Measurements from ENCODE around the gene NPC1L1.

The NPC1L1 gene

GRCh38 chr7:44538798-44539668 lies 2.1 kb downstream of the NPC1L1 start:
- no peak overlapping the region for H3K14ac ChIP-seq (ENCODE audit: low read length)
- peaks cover 8 to 18% of the 10 kb centered on the region in 2 experiments for H3K4me1 ChIP-seq (ENCODE audit: control insufficient read depth in 1 of 2, insufficient read depth in 2 of 2, low read length in 2 of 2)
- H3K9me3 ChIP-seq (ENCODE audit: insufficient read depth, low read depth, low read length) = peaks cover 2% of the 10 kb centered on the region
- H3K36me3 ChIP-seq (ENCODE audit: control insufficient read depth in 1 of 2, insufficient read depth in 2 of 2, low read length in 2 of 2) = no peaks in the 10 kb centered on the region
- H3K4me3 ChIP-seq (ENCODE audit: low read depth, low read length) = no peak overlapping the region
- H3K4me2 ChIP-seq (ENCODE audit: low read length) = no peak overlapping the region
- DNase-seq = no peak
- H3K79me2 ChIP-seq (ENCODE audit: control insufficient read depth, insufficient read depth, low read length, poor library complexity) = no peaks in the 10 kb centered on the region
- H3K18ac ChIP-seq (ENCODE audit: low read length) = no peak overlapping the region
- H2AFZ ChIP-seq (ENCODE audit: insufficient read depth, low read length, poor library complexity) = no peak overlapping the region
- H3K79me1 ChIP-seq (ENCODE audit: low read length) = peaks cover 3% of the 10 kb centered on the region
- H4K12ac ChIP-seq (ENCODE audit: low read depth, low read length) = no peak overlapping the region
- H4K8ac ChIP-seq (ENCODE audit: low read depth, low read length) = no peak overlapping the region
- no peak overlapping the region for H2BK120ac ChIP-seq (ENCODE audit: insufficient read depth, low read length, poor library complexity)
- H3K27me3 ChIP-seq (ENCODE audit: insufficient read depth, low read length) = no peaks in the 10 kb centered on the region
- no peak overlapping the region for H3K27ac ChIP-seq (ENCODE audit: low read depth, low read length)
- H2BK12ac ChIP-seq (ENCODE audit: low read length) = no peak overlapping the region
- H2AK5ac ChIP-seq (ENCODE audit: low read length) = no peak overlapping the region
- H3K9ac ChIP-seq (ENCODE audit: low read length) = no peak overlapping the region
- no peak overlapping the region for H2BK5ac ChIP-seq (ENCODE audit: low read depth, low read length, poor library complexity)
- WGBS (ENCODE audit: extremely low coverage, insufficient coverage, insufficient read length) = no CpG with 5 or more reads among the region's 32 CpGs
- no peak overlapping the region for H4K91ac ChIP-seq (ENCODE audit: low read depth, low read length)
- no peak overlapping the region for H3K23ac ChIP-seq (ENCODE audit: low read length)
- no peak overlapping the region for H3K4ac ChIP-seq (ENCODE audit: low read depth, low read length)

DNA sequence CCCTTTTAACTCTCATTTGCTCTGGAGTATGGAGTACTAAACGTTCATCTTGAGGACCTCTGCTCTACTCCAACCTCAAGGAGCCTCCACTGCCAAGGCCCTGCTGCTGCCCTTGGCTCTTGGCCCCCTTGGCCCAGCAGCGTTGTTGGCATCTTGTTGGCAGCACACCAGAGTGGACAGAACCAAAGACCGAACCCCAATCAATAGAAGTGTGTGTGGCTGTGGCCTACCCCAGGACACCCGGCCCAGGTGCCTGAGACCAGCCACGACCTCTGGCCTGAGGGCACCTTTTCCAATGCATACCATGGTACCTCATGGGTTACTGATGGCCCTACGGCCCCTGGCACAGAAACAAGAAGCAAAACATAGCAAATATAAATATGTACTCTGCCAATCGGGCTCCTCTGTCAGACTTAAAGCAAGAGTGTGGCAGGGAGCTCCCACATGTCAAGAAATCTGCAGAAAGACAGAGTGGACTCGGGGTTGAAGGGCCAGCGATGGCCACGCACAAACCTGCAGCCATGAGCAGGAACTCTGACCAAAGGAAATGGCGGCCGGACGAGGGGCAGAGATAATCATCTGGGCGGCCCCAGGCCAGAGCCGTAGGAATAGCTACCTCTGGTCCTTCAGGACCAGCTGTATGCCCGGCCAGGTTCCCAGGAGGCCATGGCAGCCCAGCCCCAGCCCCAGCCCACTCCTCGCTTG lies 2.9 kb downstream of the NPC1L1 start:
- DNase-seq = no peak
- Histone ChIP-seq H3K18ac (ENCODE audit: low read length) (no peak overlapping the region), H2AK5ac (ENCODE audit: low read length) (no peak overlapping the region), H3K9me3 (ENCODE audit: insufficient read depth, low read depth, low read length) (peaks cover 2% of the 10 kb centered on the region), H2BK120ac (ENCODE audit: insufficient read depth, low read length, poor library complexity) (no peak overlapping the region), H3K79me2 (ENCODE audit: control insufficient read depth, insufficient read depth, low read length, poor library complexity) (no peaks in the 10 kb centered on the region), H4K12ac (ENCODE audit: low read depth, low read length) (no peak overlapping the region), H4K91ac (ENCODE audit: low read depth, low read length) (no peak overlapping the region), H4K8ac (ENCODE audit: low read depth, low read length) (no peak overlapping the region), H3K27ac (ENCODE audit: low read depth, low read length) (no peak overlapping the region), H3K4me1 (ENCODE audit: control insufficient read depth in 1 of 2, insufficient read depth in 2 of 2, low read length in 2 of 2) (peaks cover 3 to 15% of the 10 kb centered on the region in 2 experiments), H2AFZ (ENCODE audit: insufficient read depth, low read length, poor library complexity) (no peak overlapping the region), H2BK12ac (ENCODE audit: low read length) (no peak overlapping the region), H3K4ac (ENCODE audit: low read depth, low read length) (no peak overlapping the region), H2BK5ac (ENCODE audit: low read depth, low read length, poor library complexity) (no peak overlapping the region), H3K79me1 (ENCODE audit: low read length) (peaks cover 3% of the 10 kb centered on the region), H3K14ac (ENCODE audit: low read length) (no peak overlapping the region), H3K9ac (ENCODE audit: low read length) (no peak overlapping the region), H3K4me3 (ENCODE audit: low read depth, low read length) (no peak overlapping the region), H3K36me3 (ENCODE audit: control insufficient read depth in 1 of 2, insufficient read depth in 2 of 2, low read length in 2 of 2) (no peaks in the 10 kb centered on the region), H3K27me3 (ENCODE audit: insufficient read depth, low read length) (no peaks in the 10 kb centered on the region), H3K4me2 (ENCODE audit: low read length) (no peak overlapping the region), H3K23ac (ENCODE audit: low read length) (no peak overlapping the region)
- no CpG with 5 or more reads among the region's 17 CpGs for WGBS (ENCODE audit: extremely low coverage, insufficient coverage, insufficient read length)

- Histone ChIP-seq H3K14ac (ENCODE audit: low read length) (no peak overlapping the region), H3K79me2 (ENCODE audit: control insufficient read depth, insufficient read depth, low read length, poor library complexity) (no peaks in the 10 kb centered on the region), H2BK120ac (ENCODE audit: insufficient read depth, low read length, poor library complexity) (no peak overlapping the region), H3K9me3 (ENCODE audit: insufficient read depth, low read depth, low read length) (peaks cover 2% of the 10 kb centered on the region), H4K91ac (ENCODE audit: low read depth, low read length) (no peak overlapping the region), H3K27me3 (ENCODE audit: insufficient read depth, low read length) (no peaks in the 10 kb centered on the region), H3K4ac (ENCODE audit: low read depth, low read length) (no peak overlapping the region), H2AK5ac (ENCODE audit: low read length) (no peak overlapping the region), H3K9ac (ENCODE audit: low read length) (no peak overlapping the region), H3K36me3 (ENCODE audit: control insufficient read depth in 1 of 2, insufficient read depth in 2 of 2, low read length in 2 of 2) (no peaks in the 10 kb centered on the region), H2BK5ac (ENCODE audit: low read depth, low read length, poor library complexity) (no peak overlapping the region), H3K4me3 (ENCODE audit: low read depth, low read length) (no peak overlapping the region), H3K4me1 (ENCODE audit: control insufficient read depth in 1 of 2, insufficient read depth in 2 of 2, low read length in 2 of 2) (peaks cover 3 to 15% of the 10 kb centered on the region in 2 experiments), H3K79me1 (ENCODE audit: low read length) (peaks cover 3% of the 10 kb centered on the region), H3K23ac (ENCODE audit: low read length) (no peak overlapping the region), H4K8ac (ENCODE audit: low read depth, low read length) (no peak overlapping the region), H3K27ac (ENCODE audit: low read depth, low read length) (no peak overlapping the region), H2AFZ (ENCODE audit: insufficient read depth, low read length, poor library complexity) (no peak overlapping the region), H4K12ac (ENCODE audit: low read depth, low read length) (no peak overlapping the region), H3K18ac (ENCODE audit: low read length) (no peak overlapping the region), H3K4me2 (ENCODE audit: low read length) (no peak overlapping the region), H2BK12ac (ENCODE audit: low read length) (no peak overlapping the region)
- no CpG with 5 or more reads among the region's 6 CpGs for WGBS (ENCODE audit: extremely low coverage, insufficient coverage, insufficient read length)
- DNase-seq = no peak
Measured at GRCh38 chr7:44537442-44537841, 3.7 kb downstream of the NPC1L1 start.

DNA sequence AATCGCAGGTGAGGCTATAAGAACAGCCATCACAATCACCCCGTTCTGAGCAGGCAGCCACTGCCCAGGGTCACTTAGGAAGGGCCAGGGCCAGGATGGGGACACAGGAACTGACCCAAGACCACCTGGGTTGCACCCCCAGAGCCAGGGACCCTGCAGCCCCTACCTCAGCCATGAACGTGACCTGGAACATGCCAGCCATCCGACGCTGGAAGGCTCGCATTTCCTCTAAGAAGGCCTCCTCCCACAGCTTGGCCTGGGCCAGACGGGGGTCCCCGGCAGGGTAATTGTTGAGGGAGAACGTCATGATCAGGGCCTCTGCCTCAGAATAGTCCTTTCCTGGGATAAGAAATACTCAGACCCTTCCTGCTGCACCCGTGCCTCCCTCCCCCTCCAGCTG lies 5.0 kb downstream of the NPC1L1 start:
- Histone ChIP-seq H3K4me2 (ENCODE audit: low read length) (no peak overlapping the region), H3K4me3 (ENCODE audit: low read depth, low read length) (no peak overlapping the region), H3K79me1 (ENCODE audit: low read length) (no peaks in the 10 kb centered on the region), H2BK12ac (ENCODE audit: low read length) (no peak overlapping the region), H3K4ac (ENCODE audit: low read depth, low read length) (no peak overlapping the region), H3K36me3 (ENCODE audit: control insufficient read depth in 1 of 2, insufficient read depth in 2 of 2, low read length in 2 of 2) (no peaks in the 10 kb centered on the region), H4K91ac (ENCODE audit: low read depth, low read length) (no peak overlapping the region), H3K27me3 (ENCODE audit: insufficient read depth, low read length) (no peaks in the 10 kb centered on the region), H3K79me2 (ENCODE audit: control insufficient read depth, insufficient read depth, low read length, poor library complexity) (no peaks in the 10 kb centered on the region), H3K9me3 (ENCODE audit: insufficient read depth, low read depth, low read length) (peaks cover 2% of the 10 kb centered on the region), H4K12ac (ENCODE audit: low read depth, low read length) (no peak overlapping the region), H3K4me1 (ENCODE audit: control insufficient read depth in 1 of 2, insufficient read depth in 2 of 2, low read length in 2 of 2) (peaks cover 0 to 4% of the 10 kb centered on the region in 2 experiments), H2BK5ac (ENCODE audit: low read depth, low read length, poor library complexity) (no peak overlapping the region), H2AFZ (ENCODE audit: insufficient read depth, low read length, poor library complexity) (no peak overlapping the region), H2AK5ac (ENCODE audit: low read length) (no peak overlapping the region), H4K8ac (ENCODE audit: low read depth, low read length) (no peak overlapping the region), H3K27ac (ENCODE audit: low read depth, low read length) (no peak overlapping the region), H2BK120ac (ENCODE audit: insufficient read depth, low read length, poor library complexity) (no peak overlapping the region), H3K18ac (ENCODE audit: low read length) (no peak overlapping the region), H3K14ac (ENCODE audit: low read length) (no peak overlapping the region), H3K9ac (ENCODE audit: low read length) (no peak overlapping the region), H3K23ac (ENCODE audit: low read length) (no peak overlapping the region)
- DNase-seq = no peak
- no CpG with 5 or more reads among the region's 10 CpGs for WGBS (ENCODE audit: extremely low coverage, insufficient coverage, insufficient read length)

Data from trophoblast cell (in vitro differentiated cells and primary cell).